HG03139 (cell line): Measurements from ENCODE around the gene EHMT1.

Source experiments
- ATAC-seq: cut with Tn5 transposase; IDR thresholded peaks from one replicate; pipeline ENCODE4 v1.9.1; 2021; ENCODE audit not compliant: unreplicated experiment

EHMT1 gene

DNA sequence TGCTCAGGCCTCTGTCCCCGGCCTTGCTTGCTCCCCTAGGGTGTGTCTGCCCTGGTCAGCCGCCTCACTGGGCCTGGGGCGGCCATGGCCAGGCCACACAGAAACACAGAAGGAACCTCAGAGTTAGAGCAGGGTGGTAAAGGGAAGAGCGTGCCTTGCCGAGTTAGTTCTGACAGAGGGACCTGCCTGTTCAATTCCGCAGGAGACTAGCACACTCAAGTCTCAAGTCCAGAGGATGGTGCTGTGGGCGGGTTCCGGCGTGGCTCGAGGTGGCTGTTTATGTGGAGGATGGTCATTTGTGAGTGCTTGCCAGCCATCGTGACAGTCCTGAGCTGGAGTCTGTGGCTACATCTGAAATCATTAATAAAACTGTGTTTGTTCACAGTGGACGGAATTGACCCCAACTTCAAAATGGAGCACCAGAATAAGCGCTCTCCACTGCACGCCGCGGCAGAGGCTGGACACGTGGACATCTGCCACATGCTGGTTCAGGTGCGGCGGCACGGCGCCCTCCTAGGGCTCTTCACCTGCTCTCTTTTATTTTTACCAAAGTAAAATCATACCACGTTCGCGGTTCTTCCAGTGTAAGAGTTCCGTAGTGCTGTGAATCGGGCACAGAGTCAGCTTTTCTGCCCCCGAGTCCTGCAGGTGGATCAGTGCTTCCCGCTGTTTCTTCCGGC lies 163.2 kb downstream of the EHMT1 start:
- ATAC-seq = no peak

DNA sequence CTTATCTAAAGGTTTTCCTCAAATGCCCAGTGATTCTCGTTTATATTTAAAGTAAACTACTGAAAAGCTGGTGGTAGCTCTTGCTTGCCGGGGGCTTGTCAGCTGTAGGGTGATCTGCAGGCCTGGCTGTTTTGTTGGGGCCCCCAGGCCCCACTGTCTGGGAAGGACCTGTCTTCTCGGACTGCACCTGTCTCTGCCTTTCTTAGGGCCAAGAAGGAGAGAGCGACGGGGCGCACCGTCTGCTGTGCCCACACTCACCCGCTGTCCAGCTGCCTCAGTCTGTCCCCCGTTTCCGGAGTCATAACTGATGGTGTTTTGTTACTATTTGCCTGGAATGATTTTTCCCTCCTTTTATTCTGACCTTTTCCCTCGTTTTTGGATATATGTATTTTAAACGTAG lies 164.7 kb downstream of the EHMT1 start:
- ATAC-seq = no peak

DNA sequence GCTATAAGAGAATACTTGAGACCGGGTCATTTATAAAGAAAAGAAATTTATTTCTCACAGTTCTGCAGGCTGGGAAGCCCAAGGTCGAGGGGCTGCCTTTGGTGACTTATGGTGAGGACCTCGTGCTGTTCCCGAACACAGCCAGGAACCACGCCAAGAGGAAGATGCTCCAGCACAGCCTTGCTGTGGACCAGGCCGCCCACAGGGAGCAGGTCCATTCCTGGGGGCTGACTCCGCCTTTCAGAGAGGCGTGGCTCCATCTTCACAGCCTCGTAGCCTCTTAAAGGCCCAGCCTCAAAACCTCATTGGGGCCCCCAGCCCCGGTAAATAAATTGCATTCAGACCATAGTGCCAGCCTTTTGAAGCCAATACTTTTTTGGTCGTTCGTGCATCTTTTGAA lies 165.2 kb downstream of the EHMT1 start:
- no peak for ATAC-seq

DNA sequence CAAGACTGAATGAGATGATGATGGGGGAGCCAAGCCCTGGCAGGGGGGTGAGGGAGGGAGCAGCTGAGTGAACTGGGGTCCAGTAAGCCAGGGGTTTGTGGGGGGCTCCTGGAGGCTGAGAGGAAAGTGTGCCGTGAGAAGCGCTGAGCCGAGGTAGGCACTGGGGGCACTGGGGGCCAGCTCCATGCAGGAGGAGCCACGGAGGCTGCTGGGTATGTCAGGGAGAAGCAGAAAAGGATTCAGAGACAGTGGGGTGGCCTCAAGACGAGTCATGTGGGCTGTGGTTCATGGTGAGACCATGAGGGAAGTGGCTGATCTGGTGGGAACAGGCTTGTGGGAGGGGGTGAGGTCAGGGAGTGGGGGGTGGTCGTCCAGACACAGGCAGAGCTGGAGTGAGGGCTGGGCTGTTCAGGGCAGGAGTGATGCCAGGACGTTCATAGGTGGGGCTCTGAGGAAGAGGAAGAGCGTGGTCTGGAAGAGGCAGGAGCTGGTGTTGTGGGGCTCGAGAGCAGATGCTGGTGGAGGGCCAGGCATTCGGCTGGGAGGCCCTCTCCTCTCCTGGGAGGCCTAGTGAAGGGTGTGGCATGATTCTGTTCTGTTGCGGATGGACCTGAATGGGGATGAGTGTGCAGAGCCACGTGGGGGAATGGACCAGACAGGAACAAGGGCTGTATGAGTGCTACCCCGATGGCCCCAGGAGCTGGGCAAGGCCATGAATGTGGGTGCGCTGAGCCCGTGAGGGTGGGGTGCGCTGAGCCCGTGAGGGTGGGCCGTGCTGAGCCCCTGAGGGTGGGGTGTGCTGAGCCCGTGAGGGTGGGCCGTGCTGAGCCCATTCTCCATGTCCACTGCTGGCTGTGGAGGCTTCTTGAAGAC lies 166.1 kb downstream of the EHMT1 start:
- ATAC-seq = no peak

DNA sequence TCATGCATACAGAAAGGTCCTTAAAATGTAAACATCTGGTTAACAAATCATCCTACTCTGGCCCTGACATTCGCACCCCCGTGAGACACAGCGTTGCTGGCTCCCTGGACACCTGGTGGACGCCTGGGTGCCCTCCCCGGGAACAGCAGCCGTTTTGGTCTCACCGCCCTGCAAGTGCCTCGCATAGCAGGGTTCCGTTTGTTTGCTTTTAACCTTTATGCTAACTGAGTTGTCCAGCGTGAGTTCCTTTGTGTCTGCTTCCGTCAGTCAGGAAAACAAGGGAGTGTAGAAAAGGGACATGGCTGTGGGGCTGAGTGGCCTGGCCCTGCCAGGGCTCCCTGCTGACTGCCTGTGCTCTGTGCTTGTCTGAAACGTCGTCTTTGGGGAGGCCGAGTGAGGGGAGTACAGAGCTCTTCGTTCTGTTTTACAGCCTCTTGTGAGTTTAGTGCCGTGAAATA lies 166.9 kb downstream of the EHMT1 start:
- ATAC-seq = no peak

DNA sequence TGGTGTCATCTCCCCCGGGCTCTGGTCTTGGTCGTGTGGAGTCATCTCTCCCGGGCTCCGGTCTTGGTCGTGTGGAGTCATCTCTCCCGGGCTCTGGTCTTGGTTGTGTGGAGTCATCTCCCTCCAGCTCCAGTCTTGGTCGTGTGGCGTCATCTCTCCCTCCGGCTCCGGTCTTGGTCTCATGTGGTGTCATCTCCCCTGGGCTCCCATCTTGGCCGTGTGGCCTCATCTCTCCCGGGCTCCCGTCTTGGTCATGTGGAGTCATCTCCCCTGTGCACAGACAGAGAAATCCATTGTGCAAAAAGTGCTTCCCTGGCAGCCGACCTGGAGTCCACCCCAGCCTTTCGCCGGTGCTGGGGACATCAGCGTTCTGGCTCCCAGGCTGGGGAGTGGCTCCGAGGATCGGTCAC lies 167.7 kb downstream of the EHMT1 start:
- ATAC-seq = no peak

DNA sequence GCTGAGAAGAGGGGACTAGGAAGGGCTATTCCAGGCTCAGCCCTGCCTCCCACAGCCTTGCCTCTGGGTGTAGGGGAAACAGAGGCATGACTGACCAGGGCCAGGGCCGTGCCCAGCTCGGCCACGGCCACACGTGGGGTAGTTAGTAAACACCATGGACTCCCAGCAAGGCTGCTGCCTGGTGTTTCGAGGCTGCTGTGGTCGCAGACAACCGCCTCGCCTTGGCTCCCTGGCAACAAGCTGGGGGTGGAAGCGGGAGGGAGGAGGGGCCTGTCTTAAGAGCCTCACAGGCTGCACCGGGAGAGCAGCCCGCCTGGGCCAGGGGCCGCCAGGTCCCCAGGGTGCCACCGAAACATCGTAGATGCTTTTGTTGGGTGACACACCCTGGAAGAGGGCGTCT lies 168.6 kb downstream of the EHMT1 start:
- ATAC-seq = no peak

DNA sequence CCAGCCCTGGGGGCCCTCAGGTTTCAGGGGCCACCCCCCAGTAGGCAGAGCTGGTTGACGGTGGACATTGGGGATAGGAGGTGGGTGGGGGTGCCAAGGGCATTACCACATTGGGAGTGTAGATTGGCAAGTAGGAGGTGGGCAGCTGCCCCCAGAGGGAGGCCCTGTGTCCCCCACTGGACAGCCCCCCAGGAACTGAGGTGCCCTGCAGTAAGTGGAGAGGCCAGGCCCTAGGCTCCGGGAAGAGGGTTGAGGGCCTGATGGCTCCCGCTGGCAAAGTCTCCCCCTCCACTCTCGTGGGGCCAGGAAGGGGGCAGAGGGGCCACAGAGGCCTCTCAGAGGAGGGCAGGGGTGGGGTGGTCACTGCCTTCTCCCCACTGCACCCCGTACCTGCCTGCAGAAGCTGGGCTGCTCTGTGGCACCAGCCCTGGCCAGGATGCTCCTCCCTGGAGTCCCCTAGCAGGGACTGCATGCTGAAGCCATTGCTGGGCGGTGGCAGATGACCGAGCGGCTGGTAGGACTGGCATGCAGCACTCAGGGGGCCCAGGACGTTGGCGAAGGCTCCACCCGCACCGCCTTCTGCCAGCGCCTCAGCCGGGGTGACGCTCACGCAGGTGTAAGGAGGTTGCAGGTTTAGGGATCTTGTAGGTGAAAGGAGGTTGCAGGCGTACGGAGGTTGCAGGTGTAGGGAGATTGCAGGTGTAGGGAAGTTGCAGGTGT lies 169.1 kb downstream of the EHMT1 start:
- no peak for ATAC-seq

DNA sequence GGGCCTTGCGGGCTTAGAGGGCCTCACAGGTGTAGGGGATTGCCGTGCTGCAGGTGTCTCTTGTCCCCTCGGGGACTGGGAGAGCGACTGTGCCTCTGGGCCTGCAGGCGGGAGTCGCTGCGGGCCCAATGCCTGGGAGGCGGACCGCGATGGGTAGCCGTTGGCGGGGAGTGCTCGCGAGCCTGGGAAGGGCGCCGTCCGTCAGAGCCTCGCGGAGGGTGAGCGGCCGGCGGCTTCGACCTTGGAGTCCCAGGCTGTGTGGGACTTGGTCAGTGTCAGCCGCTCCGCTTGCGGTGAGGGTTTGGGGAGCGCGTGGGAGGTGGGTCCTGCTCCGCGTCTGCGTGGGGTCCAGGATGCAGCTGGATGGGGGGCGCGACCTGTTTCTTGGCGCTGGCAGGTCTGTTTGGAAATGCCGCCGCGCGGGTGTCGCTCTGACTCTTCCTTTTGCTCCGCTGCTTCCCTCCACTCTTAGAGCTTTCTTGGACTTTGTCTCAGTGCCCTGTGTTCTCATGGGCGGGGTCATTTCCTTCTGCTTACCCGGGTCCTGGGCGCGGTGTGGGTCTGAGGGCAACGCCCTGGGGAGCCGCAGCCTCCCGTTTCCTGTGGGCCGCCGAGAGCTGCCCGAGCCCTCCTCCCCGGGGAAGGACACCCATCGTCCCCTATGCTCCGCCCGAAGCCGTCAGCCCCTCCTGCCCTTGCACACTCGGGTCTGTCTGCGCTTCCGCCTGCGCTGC lies 169.9 kb downstream of the EHMT1 start:
- ATAC-seq = no peak

DNA sequence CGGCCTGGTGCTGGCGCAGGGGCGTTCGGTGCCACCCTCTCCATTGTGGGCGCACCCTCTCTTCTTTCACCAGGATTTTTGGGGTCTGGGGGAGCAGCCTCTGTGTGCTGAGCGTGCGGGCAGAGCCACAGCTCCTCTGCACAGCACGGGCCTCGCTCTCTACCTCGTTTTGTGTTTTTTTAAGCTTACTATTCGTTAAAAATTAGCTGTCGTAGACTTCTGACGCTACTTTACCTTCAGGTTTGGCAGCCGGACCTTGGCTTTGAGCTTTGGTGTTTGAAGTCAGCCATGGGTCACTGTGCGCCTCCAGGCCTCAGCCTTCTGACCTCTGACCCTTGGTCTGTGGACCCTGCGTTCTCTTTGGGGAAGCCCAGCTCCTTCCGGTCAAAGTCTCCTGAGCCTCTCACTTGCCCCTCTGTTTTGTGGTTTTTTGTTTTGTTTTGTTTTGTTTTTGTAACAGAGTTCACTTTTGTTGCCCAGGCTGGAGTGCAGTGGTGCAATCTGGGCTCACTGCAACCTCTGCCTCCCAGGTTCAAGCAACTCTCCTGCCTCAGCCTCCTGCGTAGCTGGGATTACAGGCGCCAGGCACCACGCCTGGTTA lies 170.6 kb downstream of the EHMT1 start:
- no peak for ATAC-seq

DNA sequence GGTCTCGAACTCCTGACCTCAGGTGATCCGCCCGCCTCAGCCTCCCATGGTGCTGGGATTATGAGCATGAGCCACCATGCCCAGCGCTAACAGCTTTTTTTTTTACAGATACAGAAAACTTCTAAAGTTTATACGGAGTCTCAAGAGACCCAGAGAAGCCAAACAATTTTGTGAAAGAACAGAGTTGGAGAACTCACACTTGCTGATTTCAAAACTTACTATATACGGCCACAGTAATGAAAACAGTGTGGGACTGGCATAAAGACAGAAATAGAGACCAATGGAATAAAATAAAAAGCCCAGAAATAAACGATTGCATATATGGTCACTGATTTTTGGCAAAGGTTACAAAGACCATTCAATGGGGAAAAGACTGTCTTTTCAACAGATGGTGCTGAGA lies 173.1 kb downstream of the EHMT1 start:
- no peak for ATAC-seq

DNA sequence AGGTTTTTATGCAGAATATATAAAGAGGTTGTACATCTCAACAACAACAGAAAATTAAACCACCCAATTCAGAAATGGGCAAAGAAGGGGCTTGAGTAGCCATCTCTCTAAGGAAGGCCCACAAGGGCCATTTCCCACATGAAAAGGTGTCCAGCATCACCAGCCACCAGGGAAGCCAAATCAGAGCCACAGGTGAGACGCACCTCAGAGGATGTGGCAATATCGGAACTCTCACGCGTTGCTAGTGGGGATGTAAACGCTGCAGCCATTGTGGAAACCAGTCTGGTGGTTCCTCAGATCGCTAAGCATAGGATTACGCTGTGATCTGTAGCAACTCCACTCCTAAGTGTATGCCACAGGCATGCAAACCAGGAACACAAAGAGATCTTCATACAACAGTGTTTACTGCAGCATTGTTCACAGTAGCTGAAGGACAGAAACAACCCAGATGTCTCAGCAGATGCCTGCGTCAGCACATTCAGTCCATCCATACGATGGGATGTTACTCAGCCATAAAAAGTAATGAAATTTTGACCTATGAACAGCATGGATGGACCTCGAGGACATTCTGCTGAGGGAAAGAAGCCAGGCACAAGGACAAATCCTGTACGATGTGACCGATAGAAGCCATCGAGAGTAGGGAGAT lies 174.5 kb downstream of the EHMT1 start:
- no peak for ATAC-seq

DNA sequence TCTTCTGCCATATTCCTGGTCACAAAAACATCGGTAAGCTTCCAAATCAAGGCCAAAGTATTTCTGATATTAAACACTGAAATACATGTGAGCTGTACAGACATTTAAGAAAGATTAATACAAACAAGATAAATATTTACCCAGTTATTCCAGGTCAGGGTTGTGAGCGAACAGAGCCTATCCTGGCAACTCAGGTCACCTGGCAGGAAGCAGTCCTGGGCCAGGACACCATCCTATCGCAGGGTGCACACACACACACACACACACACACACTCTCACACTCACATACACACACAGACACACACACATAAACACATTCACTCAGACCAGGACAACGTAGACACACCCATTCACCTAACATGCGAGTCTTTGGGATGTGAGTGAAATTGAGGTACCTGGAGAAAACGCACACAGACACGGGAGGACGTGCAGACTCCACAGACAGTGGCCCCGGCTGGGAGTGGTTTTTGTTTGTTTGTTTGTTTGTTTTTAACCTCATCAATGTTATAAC lies 176.4 kb downstream of the EHMT1 start:
- ATAC-seq = no peak

DNA sequence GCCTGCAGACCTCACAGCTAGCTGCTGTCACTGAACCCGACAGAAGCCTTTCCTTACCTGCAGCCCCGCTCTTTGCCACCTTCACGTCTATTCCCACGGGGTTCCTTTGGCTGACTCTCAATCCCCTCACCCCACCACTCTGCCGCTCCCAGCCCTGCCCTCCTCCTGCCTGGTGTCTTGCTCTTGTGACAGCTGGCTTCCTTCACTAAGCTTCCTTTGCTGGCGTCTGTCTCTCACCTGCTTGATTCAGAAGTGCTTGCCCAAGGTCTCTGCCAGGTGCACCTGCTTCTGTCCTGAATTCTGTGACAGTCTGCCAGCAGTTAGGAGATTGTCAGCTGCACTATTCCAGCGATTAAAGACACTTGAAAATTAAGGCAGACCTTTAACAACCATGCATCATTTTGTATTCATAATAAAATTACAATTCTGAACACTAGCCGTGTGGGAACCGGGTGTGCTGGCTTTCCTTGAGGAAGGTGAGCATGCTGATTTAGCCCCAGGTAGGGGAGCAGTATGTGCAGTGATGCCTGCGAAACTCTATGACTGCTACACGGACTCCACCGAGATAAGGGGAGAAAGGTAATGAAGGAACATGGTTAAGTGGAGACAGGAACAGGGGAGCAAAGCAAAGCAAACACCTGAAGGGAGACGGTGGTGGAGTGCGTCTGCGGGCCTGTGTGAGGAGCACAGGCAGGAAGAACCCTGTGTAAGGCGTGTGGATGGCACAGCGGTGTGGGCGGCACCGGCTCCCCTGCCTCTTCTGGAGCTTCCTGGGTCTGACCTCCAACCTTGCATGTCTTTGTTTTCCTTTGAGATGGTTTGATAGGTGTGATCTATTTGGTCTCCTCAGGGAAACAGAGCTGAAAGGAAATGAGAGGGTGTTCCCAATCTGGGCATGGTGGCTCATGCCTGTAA lies 178.7 kb downstream of the EHMT1 start:
- ATAC-seq = no peak

DNA sequence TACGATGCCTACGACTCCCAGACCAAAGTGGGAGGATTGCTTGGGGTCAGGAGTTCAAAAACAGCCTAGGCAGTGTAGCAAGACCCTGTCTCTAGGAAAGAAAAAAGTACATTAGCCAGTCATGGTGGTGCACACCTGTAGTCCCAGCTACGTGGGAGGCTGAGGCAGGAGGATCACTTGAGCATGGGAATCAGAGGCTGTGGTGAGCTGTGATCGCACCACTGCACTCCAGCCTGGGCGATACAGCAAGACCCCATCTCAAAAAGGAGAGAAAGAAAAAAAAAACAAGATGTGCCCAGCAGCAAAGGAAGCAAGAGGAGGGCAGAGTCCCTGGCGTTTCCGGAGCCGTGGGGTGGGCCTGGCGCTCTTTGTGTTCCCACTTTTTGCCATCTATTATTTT lies 179.3 kb downstream of the EHMT1 start:
- ATAC-seq = no peak

DNA sequence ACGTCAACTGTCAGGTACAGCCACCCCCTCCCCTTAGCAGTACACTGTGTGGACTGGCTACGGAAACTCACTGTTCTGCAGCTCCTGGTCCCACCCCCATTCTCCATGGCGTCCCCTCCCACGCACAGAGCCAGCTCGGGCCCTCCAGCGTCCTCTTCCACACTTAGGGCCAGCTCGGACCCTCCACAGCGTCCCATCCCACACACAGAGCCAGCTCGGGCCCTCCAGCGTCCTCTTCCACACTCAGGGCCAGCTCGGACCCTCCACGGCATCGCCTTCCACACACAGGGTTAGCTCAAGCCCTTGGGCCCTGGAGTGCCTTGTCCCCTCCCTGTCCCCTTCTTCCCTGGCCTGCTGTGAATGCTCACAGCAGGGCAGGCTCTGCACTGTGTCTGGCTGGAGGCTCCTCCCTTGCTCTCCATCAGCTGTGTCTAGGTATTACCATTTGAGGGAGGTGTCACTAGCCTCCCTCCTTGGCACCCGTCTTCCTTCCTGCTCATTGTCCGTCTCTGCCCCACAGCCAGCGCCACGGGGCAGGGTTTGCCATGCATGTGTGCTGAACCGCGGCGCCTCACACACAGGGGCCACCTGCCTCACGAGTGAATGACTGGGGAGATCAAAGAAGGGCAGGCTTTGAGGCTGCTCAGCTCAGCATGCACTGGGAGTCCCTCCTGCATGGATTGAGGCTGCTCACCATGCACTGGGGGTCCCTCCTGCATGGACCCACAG lies 180.3 kb downstream of the EHMT1 start:
- ATAC-seq = no peak

DNA sequence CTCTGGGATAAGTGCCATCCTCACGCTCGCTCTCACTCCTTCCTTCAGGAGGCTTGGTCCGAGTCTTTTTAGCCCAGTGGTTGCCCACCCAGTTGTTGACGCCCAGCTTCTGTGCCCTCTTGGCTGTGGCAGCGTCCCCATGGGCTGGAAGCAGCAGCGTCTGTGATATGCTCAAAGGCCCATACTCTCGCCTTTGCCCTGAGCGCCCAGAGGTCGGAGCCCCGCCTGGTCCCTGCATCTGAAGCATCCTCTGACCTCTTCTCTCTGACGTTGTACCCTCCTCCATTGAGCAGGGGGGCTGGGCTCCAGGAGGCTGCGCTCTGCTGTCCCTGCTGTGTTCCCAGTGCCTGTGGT lies 180.8 kb downstream of the EHMT1 start:
- no peak for ATAC-seq
